ENCODE data around the gene TCF7L1. TPM values are rescaled to one million over a fixed set of nuclear protein-coding genes. Genes with fewer than 3 reads are reported as not detected.

Gene TCF7L1
- total and polyA plus RNA-seq, 2 of the 13 experiments (the other 11 are each of a cell fraction or from before 2014, with no cell fraction given): 0.04 to 0.15 TPM

GRCh38 chr2:85154048-85154753 lies 21.0 kb downstream of the TCF7L1 start:
- Histone ChIP-seq H3K79me2 (ENCODE audit: insufficient read depth, low read length) (no peaks in the 10 kb centered on the region), H2AFZ (ENCODE audit: low read length) (no peak overlapping the region), H3K36me3 (replicated peaks in 1 of 2; ENCODE audit: control insufficient read depth in 1 of 2, insufficient read depth in 2 of 2, low read length in 2 of 2) (no peaks in the 10 kb centered on the region), H4K20me1 (ENCODE audit: insufficient read depth, low read length) (no peaks in the 10 kb centered on the region), H3K4me2 (ENCODE audit: low read depth, low read length) (no peak overlapping the region), H3K4me1 (ENCODE audit: insufficient read depth, low read length) (no peaks in the 10 kb centered on the region), H3K27me3 (ENCODE audit: control insufficient read depth in 1 of 2, insufficient read depth in 2 of 2, low read length in 2 of 2) (peaks cover 0 to 40% of the 10 kb centered on the region in 2 experiments; a peak in 3 of 5 replicates), H3K4me3 (replicated peaks in 1 of 3; ENCODE audit: insufficient read depth in 1 of 3, low read depth in 2 of 3, low read length in 3 of 3) (no peak overlapping the region), H3K9ac (ENCODE audit: insufficient read depth, low read depth, low read length) (no peak overlapping the region), H3K27ac (ENCODE audit: extremely low read length, insufficient read depth, low read length) (no peak overlapping the region), H3K9me3 (ENCODE audit: low read length) (no peaks in the 10 kb centered on the region)
- intact Hi-C loops (cut with micrococcal nuclease; ENCODE audit: unreplicated experiment): no loop called here
- no peak for TF ChIP-seq ZNF496 (CRISPR knock-in tag; IDR thresholded peaks at IDR 0.05; ENCODE audit: insufficient replicate concordance)
- no peak for TF ChIP-seq HNRNPUL1 (IDR thresholded peaks at IDR 0.05; ENCODE audit: low read depth, low read length)
- TF ChIP-seq PRPF4 (IDR thresholded peaks at IDR 0.05; ENCODE audit: low read depth, low read length, poor library complexity, severe bottlenecking): no peak
- TF ChIP-seq SCMH1 (CRISPR knock-in tag; IDR thresholded peaks at IDR 0.05; ENCODE audit: borderline replicate concordance): no peak
- no peak for TF ChIP-seq ATF1 (CRISPR knock-in tag; IDR thresholded peaks at IDR 0.05)
- TF ChIP-seq DMTF1 (CRISPR knock-in tag; IDR thresholded peaks at IDR 0.05): no peak
- TF ChIP-seq, protein P1, sequence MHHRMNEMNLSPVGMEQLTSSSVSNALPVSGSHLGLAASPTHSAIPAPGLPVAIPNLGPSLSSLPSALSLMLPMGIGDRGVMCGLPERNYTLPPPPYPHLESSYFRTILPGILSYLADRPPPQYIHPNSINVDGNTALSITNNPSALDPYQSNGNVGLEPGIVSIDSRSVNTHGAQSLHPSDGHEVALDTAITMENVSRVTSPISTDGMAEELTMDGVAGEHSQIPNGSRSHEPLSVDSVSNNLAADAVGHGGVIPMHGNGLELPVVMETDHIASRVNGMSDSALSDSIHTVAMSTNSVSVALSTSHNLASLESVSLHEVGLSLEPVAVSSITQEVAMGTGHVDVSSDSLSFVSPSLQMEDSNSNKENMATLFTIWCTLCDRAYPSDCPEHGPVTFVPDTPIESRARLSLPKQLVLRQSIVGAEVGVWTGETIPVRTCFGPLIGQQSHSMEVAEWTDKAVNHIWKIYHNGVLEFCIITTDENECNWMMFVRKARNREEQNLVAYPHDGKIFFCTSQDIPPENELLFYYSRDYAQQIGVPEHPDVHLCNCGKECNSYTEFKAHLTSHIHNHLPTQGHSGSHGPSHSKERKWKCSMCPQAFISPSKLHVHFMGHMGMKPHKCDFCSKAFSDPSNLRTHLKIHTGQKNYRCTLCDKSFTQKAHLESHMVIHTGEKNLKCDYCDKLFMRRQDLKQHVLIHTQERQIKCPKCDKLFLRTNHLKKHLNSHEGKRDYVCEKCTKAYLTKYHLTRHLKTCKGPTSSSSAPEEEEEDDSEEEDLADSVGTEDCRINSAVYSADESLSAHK (CRISPR knock-in tag; IDR thresholded peaks at IDR 0.05; ENCODE audit: borderline replicate concordance): no peak
- no peak for TF ChIP-seq NFE2L1 (CRISPR knock-in tag; IDR thresholded peaks at IDR 0.05; ENCODE audit: borderline replicate concordance)
- no peak for TF ChIP-seq KAT7 (CRISPR knock-in tag; IDR thresholded peaks at IDR 0.05; ENCODE audit: borderline replicate concordance)
- TF ChIP-seq TGIF2 (CRISPR knock-in tag; IDR thresholded peaks at IDR 0.05): no peak
- TF ChIP-seq CAMTA2 (CRISPR knock-in tag; IDR thresholded peaks at IDR 0.05; ENCODE audit: borderline replicate concordance): no peak
- no peak for TF ChIP-seq ZNF703 (CRISPR knock-in tag; IDR thresholded peaks at IDR 0.05; ENCODE audit: borderline replicate concordance)
- no peak for TF ChIP-seq POLR2A (IDR thresholded peaks at IDR 0.05; ENCODE audit: insufficient read depth in 1 of 2, low read depth in 2 of 2, low read length in 2 of 2)
- no peak for TF ChIP-seq MXD1 (CRISPR knock-in tag; IDR thresholded peaks at IDR 0.05)
- TF ChIP-seq ZNF451 (CRISPR knock-in tag; IDR thresholded peaks at IDR 0.05): no peak
- TF ChIP-seq, protein P2, sequence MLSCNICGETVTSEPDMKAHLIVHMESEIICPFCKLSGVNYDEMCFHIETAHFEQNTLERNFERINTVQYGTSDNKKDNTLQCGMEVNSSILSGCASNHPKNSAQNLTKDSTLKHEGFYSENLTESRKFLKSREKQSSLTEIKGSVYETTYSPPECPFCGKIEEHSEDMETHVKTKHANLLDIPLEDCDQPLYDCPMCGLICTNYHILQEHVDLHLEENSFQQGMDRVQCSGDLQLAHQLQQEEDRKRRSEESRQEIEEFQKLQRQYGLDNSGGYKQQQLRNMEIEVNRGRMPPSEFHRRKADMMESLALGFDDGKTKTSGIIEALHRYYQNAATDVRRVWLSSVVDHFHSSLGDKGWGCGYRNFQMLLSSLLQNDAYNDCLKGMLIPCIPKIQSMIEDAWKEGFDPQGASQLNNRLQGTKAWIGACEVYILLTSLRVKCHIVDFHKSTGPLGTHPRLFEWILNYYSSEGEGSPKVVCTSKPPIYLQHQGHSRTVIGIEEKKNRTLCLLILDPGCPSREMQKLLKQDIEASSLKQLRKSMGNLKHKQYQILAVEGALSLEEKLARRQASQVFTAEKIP (CRISPR knock-in tag; IDR thresholded peaks at IDR 0.05; ENCODE audit: borderline replicate concordance): no peak
- no peak for TF ChIP-seq ARID2 (CRISPR knock-in tag; IDR thresholded peaks at IDR 0.05; ENCODE audit: borderline replicate concordance)
- TF ChIP-seq RXRA (CRISPR knock-in tag; IDR thresholded peaks at IDR 0.05): no peak
- ChIA-PET CTCF (ENCODE audit: low intra/inter-chr PET ratio, low total read pairs) (no interaction called here), POLR2A (no interaction called here)
- BruUV-seq (replicated peaks): no TSS peak
- FAIRE-seq (no peak), ATAC-seq (no peak), DNase-seq (ENCODE audit: low spot score) (no peak)
- in situ Hi-C loops (cut with HindIII; ENCODE audit: extremely low pct_ligation_motif_present, low pct_unique_long_range_greater_than_20kb): no loop called here
- 14% methylated on average over 7 of the region's 7 CpGs for WGBS (ENCODE audit: low lambda C conversion rate)

Measured in HepG2 (cell line).